Endodermal cell (in vitro differentiated cells): Measurements from ENCODE around the gene PRDM16. TPM values are rescaled to one million over a fixed set of nuclear protein-coding genes. Genes with fewer than 3 reads are reported as not detected.

Experiments used
- DNase-seq: peaks from one replicate; pipeline ENCODE4 v3.0.0-alpha.2; 2017
- H3K27ac ChIP-seq: 2 replicates; pipeline ENCODE4 v1.5.1; 2013; ENCODE audit warnings: mild to moderate bottlenecking, low read depth, low read length, moderate library complexity
- H3K27me3 ChIP-seq: 2 replicates; pipeline ENCODE4 v1.6.1; 2013; ENCODE audit warnings: mild to moderate bottlenecking, low read length, moderate library complexity; ENCODE audit not compliant: insufficient read depth, control insufficient read depth, poor library complexity, severe bottlenecking
- H3K36me3 ChIP-seq: 2 replicates; pipeline ENCODE4 v1.7.0; 2013; ENCODE audit warnings: mild to moderate bottlenecking, low read length, moderate library complexity; ENCODE audit not compliant: control insufficient read depth, insufficient read depth
- H3K4me1 ChIP-seq: one replicate; pipeline ENCODE4 v1.7.0; 2013; ENCODE audit warnings: low read length; ENCODE audit not compliant: control insufficient read depth, insufficient read depth
- H3K4me3 ChIP-seq: 2 replicates; pipeline ENCODE4 v1.5.1; 2013; ENCODE audit warnings: mild to moderate bottlenecking, low read length, moderate library complexity
- H3K9ac ChIP-seq: 2 replicates; pipeline ENCODE4 v1.6.1; 2013; ENCODE audit warnings: mild to moderate bottlenecking, low read length, moderate library complexity; ENCODE audit not compliant: poor library complexity, severe bottlenecking; ENCODE audit errors: extremely low read depth
- H3K9me3 ChIP-seq: 2 replicates; pipeline ENCODE4 v1.6.1; 2013; ENCODE audit warnings: mild to moderate bottlenecking, low read length, moderate library complexity; ENCODE audit not compliant: control insufficient read depth
- H3K27ac Mint-ChIP-seq: 2 replicates; pipeline ENCODE4 v1.8.0; 2020; ENCODE audit warnings: mixed read lengths
- H3K27me3 Mint-ChIP-seq: 2 replicates; pipeline ENCODE4 v1.8.0; 2021; ENCODE audit warnings: mild to moderate bottlenecking, mixed read lengths; ENCODE audit not compliant: insufficient read depth
- H3K36me3 Mint-ChIP-seq: 2 replicates; pipeline ENCODE4 v1.8.0; 2020; ENCODE audit warnings: low read depth, mixed read lengths
- H3K4me1 Mint-ChIP-seq: 2 replicates; pipeline ENCODE4 v1.8.0; 2020; ENCODE audit warnings: mixed read lengths
- H3K4me3 Mint-ChIP-seq: 2 replicates; pipeline ENCODE4 v1.8.0; 2020; ENCODE audit warnings: mild to moderate bottlenecking, moderate library complexity, mixed read lengths
- H3K9me3 Mint-ChIP-seq: 2 replicates; pipeline ENCODE4 v1.8.0; 2020; ENCODE audit warnings: mild to moderate bottlenecking, mixed read lengths
- WGBS, 2 experiments: methylation state at CpG; one replicate each; pipeline versions ENCODE4 v1.1.5 to v1.1.7; 2013; ENCODE audit warnings: missing lambda C conversion rate in 2 of 2, mixed read lengths in 1 of 2; ENCODE audit not compliant: insufficient coverage in 1 of 2, insufficient read length in 1 of 2; 5-methylcytosine and 5-hydroxymethylcytosine counted together
- total RNA-seq, 2 donors: library from RNA; stranded (reverse); fragmentation: NEBNext Ultra II Directional in 1 of 2; extraction: Animal tissue kit (Norgen Biotek cat#: 25700) in 1 of 2; gene quantifications; 2 replicates in 1 of 2; 3 replicates in 1 of 2; pipeline ENCODE4 v1.2.1, GENCODE V29; 2021
- TF ChIP-seq, protein P1 (sequence below): fragments of 200-600 bp; sonication (generic); conservative IDR thresholded peaks from 2 replicates; pipeline ENCODE4 v1.5.0; 2021; ENCODE audit warnings: antibody characterized with exemption, mild to moderate bottlenecking

The PRDM16 gene
- total RNA-seq, 2 donors from 2014 or later, result 2.1 to 4.0 TPM

- Mint-ChIP-seq H3K9me3 (no peaks in the 10 kb centered on the region), H3K27ac (no peak overlapping the region), H3K4me1 (peaks cover 12% of the 10 kb centered on the region), H3K27me3 (peaks cover 6% of the 10 kb centered on the region), H3K36me3 (no peaks in the 10 kb centered on the region), H3K4me3 (no peak overlapping the region)
- Histone ChIP-seq H3K36me3 (no peaks in the 10 kb centered on the region), H3K27me3 (no peaks in the 10 kb centered on the region), H3K4me3 (no peak overlapping the region), H3K9me3 (peaks cover 5% of the 10 kb centered on the region), H3K9ac (no peak overlapping the region), H3K27ac (no peak overlapping the region), H3K4me1 (peaks cover 21% of the 10 kb centered on the region)
- TF ChIP-seq, protein P1, sequence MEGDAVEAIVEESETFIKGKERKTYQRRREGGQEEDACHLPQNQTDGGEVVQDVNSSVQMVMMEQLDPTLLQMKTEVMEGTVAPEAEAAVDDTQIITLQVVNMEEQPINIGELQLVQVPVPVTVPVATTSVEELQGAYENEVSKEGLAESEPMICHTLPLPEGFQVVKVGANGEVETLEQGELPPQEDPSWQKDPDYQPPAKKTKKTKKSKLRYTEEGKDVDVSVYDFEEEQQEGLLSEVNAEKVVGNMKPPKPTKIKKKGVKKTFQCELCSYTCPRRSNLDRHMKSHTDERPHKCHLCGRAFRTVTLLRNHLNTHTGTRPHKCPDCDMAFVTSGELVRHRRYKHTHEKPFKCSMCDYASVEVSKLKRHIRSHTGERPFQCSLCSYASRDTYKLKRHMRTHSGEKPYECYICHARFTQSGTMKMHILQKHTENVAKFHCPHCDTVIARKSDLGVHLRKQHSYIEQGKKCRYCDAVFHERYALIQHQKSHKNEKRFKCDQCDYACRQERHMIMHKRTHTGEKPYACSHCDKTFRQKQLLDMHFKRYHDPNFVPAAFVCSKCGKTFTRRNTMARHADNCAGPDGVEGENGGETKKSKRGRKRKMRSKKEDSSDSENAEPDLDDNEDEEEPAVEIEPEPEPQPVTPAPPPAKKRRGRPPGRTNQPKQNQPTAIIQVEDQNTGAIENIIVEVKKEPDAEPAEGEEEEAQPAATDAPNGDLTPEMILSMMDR, result no peak
- 93 to 98% methylated on average over 4 to 10 of the region's 10 CpGs for WGBS, 2 experiments
- DNase-seq, result no peak
Measured at GRCh38 chr1:3332662-3333061, 263.7 kb downstream of the PRDM16 start.

DNA sequence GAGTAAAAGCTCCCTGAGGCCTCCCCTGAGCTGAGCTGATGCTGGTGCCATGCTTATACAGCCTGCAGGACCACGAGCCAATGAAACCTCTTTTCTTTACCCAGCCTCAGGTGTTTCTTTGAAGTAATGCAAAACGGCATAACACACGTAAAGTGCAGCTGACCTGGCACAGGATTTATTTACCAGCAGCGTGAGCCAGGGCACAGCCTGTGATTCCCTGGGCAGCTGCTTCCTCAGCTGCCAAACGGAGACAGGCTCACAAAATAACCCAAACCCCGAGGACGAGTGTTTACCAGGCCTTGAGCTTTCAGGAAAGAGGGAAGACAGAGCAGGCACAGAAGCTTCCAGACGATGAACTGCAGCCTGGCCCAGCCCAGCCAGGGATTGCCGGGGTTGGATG is 264.9 kb downstream of the PRDM16 start:
- no peak for DNase-seq
- Mint-ChIP-seq H3K36me3 (no peaks in the 10 kb centered on the region), H3K9me3 (no peaks in the 10 kb centered on the region), H3K27me3 (peaks cover 6% of the 10 kb centered on the region), H3K4me3 (no peak overlapping the region), H3K27ac (no peak overlapping the region), H3K4me1 (peaks cover 12% of the 10 kb centered on the region)
- 91 to 97% methylated on average over 7 to 9 of the region's 9 CpGs for WGBS, 2 experiments
- H3K27ac ChIP-seq, result no peak overlapping the region
- no peaks in the 10 kb centered on the region for H3K27me3 ChIP-seq
- no peaks in the 10 kb centered on the region for H3K36me3 ChIP-seq
- H3K9me3 ChIP-seq, result peaks cover 5% of the 10 kb centered on the region
- H3K9ac ChIP-seq, result no peak overlapping the region
- TF ChIP-seq, protein P1, result no peak
- H3K4me3 ChIP-seq, result no peak overlapping the region
- H3K4me1 ChIP-seq, result peaks cover 21% of the 10 kb centered on the region

DNA sequence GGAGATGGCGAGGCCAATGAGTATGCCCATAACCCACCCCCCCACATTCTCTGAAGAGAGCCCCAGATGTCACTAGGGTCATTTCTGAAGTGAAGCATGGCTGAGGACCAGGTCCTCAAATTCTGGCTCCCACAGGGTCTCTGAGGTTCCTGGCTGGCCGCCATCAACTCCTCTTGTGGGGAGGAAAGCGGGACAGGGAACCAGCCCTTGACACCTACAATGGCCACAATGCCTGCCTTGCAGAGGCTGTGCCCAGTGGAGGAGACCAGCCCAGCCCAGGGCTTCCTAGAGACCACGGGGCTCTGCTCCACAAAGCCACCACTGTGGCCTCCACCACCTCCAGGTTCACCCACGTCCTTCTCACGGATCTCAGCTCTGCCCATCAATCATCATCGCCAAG is 265.4 kb downstream of the PRDM16 start:
- H3K9ac ChIP-seq, result no peak overlapping the region
- Mint-ChIP-seq H3K27ac (no peak overlapping the region), H3K4me3 (no peak overlapping the region), H3K27me3 (peaks cover 6% of the 10 kb centered on the region), H3K36me3 (no peaks in the 10 kb centered on the region), H3K9me3 (no peaks in the 10 kb centered on the region), H3K4me1 (peaks cover 12% of the 10 kb centered on the region)
- peaks cover 21% of the 10 kb centered on the region for H3K4me1 ChIP-seq
- H3K36me3 ChIP-seq, result no peaks in the 10 kb centered on the region
- TF ChIP-seq, protein P1, result no peak
- H3K27ac ChIP-seq, result no peak overlapping the region
- H3K27me3 ChIP-seq, result no peaks in the 10 kb centered on the region
- WGBS, 2 experiments, result 92 to 96% methylated on average over 4 to 7 of the region's 7 CpGs
- H3K9me3 ChIP-seq, result peaks cover 5% of the 10 kb centered on the region
- no peak overlapping the region for H3K4me3 ChIP-seq
- DNase-seq, result no peak
